CD4-positive, CD25-positive, alpha-beta regulatory T cell (primary cell): Measurements from ENCODE around the gene IGSF3. TPM values are rescaled to one million over a fixed set of nuclear protein-coding genes. Genes with fewer than 3 reads are reported as not detected.

Experiments
- ATAC-seq, 2 donors: fragments of 150-1000 bp; cut with Tn5 transposase; one replicate each; pipeline ENCODE4 v1.10.0; 2021; ENCODE audit warnings: low read depth in 2 of 2, moderate number of reproducible peaks in 2 of 2, moderate library complexity in 1 of 2
- DNase-seq, 3 donors: peaks; one replicate each; pipeline versions ENCODE4 v3.0.0 to v3.0.0-alpha.2; 2012 to 2022; ENCODE audit warnings: mixed read lengths in 1 of 3
- H3K27ac ChIP-seq: one replicate; pipeline ENCODE4 v1.7.0; 2013; ENCODE audit warnings: mild to moderate bottlenecking, low read length; ENCODE audit not compliant: insufficient read depth, poor library complexity, severe bottlenecking
- H3K27me3 ChIP-seq: one replicate; pipeline ENCODE4 v1.7.0; 2013; ENCODE audit warnings: low read length; ENCODE audit not compliant: control insufficient read depth, insufficient read depth
- H3K36me3 ChIP-seq: one replicate; pipeline ENCODE4 v1.7.0; 2013; ENCODE audit warnings: mild to moderate bottlenecking, low read length, moderate library complexity; ENCODE audit not compliant: control insufficient read depth, insufficient read depth
- H3K4me1 ChIP-seq: 2 replicates; pipeline ENCODE4 v1.7.0; 2013; ENCODE audit warnings: mild to moderate bottlenecking, low read length; ENCODE audit not compliant: insufficient read depth, control insufficient read depth, poor library complexity, severe bottlenecking
- H3K4me3 ChIP-seq: one replicate; pipeline ENCODE4 v1.7.0; 2013; ENCODE audit warnings: low read depth, mild to moderate bottlenecking, low read length, moderate library complexity
- H3K9me3 ChIP-seq, 2 experiments: 1 replicate in 1 of 2; 2 replicates in 1 of 2; pipeline ENCODE4 v1.7.0; 2013; ENCODE audit warnings: low read length in 2 of 2, mild to moderate bottlenecking in 1 of 2, moderate library complexity in 1 of 2; ENCODE audit not compliant: control insufficient read depth in 2 of 2
- H3K27ac Mint-ChIP-seq, 3 donors: one replicate each; pipeline ENCODE4 v1.8.0; 2020 to 2022; ENCODE audit warnings: mild to moderate bottlenecking in 3 of 3, mixed read lengths in 3 of 3, moderate library complexity in 2 of 3
- H3K27me3 Mint-ChIP-seq: one replicate; pipeline ENCODE4 v1.8.0; 2022; ENCODE audit warnings: mild to moderate bottlenecking, mixed read lengths
- H3K36me3 Mint-ChIP-seq: one replicate; pipeline ENCODE4 v1.8.0; 2020; ENCODE audit warnings: mixed read lengths
- H3K4me1 Mint-ChIP-seq, 4 donors: one replicate each; pipeline ENCODE4 v1.8.0; 2020 to 2022; ENCODE audit warnings: mixed read lengths in 4 of 4, mild to moderate bottlenecking in 1 of 4
- H3K4me3 Mint-ChIP-seq, 4 donors: one replicate each; pipeline ENCODE4 v1.8.0; 2020 to 2022; ENCODE audit warnings: mild to moderate bottlenecking in 4 of 4, mixed read lengths in 4 of 4, moderate library complexity in 3 of 4
- H3K9me3 Mint-ChIP-seq, 7 donors: one replicate each; pipeline ENCODE4 v1.8.0; 2020 to 2022; ENCODE audit warnings: mixed read lengths in 7 of 7, mild to moderate bottlenecking in 3 of 7, moderate library complexity in 2 of 7
- polyA plus RNA-seq, 4 donors: library from polyadenylated mRNA; unstranded; fragments of 300-500 nt; fragmentation: Illumina TruSeq; gene quantifications; one replicate each; pipeline ENCODE4 v1.2.3, GENCODE V29; 2021
- total RNA-seq: library from RNA; stranded (reverse); gene quantifications from one replicate; pipeline ENCODE4 v1.2.3, GENCODE V29; 2022

IGSF3 gene
- total and polyA plus RNA-seq, 5 donors from 2014 or later, result 0.03 to 0.42 (median 0.21) TPM; not detected in 1

DNA sequence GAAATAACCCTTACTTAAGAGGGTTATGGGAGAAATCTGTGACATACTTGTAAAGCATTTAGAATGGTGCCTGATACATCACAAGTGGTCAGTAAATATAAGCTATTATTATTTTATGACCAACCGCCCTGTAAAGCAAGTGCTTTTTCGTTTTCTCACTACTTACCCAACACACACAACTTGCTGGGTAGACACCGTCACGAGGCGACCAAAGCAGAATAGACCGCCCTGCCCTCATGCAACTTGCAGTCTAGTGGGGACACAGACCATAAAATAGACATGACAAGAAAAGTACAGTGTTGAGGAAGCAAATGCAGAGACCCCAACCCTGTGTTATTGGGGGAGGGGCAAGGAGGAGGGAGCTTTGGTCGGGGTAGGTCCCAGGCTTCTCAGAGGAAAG lies 744 bp upstream of the IGSF3 start:
- DNase-seq (no peak), ATAC-seq (no peak)
- no peak overlapping the region for H3K4me3 ChIP-seq
- H3K4me1 ChIP-seq, result peaks cover 16% of the 10 kb centered on the region
- peaks cover 0 to 3% (median 0%) of the 10 kb centered on the region in 7 donors for H3K9me3 Mint-ChIP-seq
- no peaks in the 10 kb centered on the region for H3K9me3 ChIP-seq
- no peaks in the 10 kb centered on the region for H3K36me3 ChIP-seq
- H3K36me3 Mint-ChIP-seq, result no peaks in the 10 kb centered on the region
- peak overlapping the region; percentile 55 to 93 (median 84) for H3K4me3 Mint-ChIP-seq
- H3K27ac Mint-ChIP-seq, result no peak overlapping the region
- peaks cover 72% of the 10 kb centered on the region for H3K27me3 Mint-ChIP-seq
- peaks cover 0 to 24% (median 10%) of the 10 kb centered on the region in 4 donors for H3K4me1 Mint-ChIP-seq
- peaks cover 20% of the 10 kb centered on the region for H3K27me3 ChIP-seq
- H3K27ac ChIP-seq, result no peak overlapping the region

DNA sequence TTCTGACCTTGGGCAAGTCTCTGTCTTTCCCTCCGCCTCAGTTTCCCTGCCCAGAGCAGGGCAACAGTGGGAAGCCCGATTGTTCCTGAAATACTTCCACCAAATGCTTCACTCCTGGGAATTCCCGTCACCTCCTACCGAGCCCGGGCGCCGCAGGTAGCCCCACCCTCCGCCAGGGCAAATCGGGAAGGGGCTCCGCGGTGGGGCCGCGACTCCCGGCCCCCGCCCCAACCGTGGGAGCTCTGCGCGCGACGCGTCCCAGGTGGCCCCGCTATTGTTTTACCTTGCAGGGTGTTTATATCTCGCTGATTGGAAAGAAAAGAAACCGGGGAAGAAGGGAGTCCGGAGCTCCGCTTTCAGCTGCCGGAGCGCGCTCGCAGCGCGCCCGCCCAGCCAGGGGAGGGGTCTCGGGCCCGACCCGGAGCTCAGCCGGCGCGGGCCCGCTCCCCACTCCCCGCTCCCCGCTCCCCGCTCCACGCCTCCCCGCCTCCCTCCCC lies 407 bp downstream of the IGSF3 start:
- peak overlapping the region in 2 of 3 donors; percentile 34 to 70 for H3K27ac Mint-ChIP-seq
- peaks cover 65% of the 10 kb centered on the region for H3K27me3 Mint-ChIP-seq
- H3K4me3 ChIP-seq, result peak overlapping the region; percentile 68
- H3K27me3 ChIP-seq, result peaks cover 16% of the 10 kb centered on the region
- H3K9me3 ChIP-seq, result no peaks in the 10 kb centered on the region
- DNase-seq (peak in 1 of 3 donors; percentile 9), ATAC-seq (no peak)
- no peaks in the 10 kb centered on the region for H3K36me3 ChIP-seq
- peak overlapping the region; percentile 63 to 86 (median 75) for H3K4me3 Mint-ChIP-seq
- no peak overlapping the region for H3K27ac ChIP-seq
- H3K36me3 Mint-ChIP-seq, result no peaks in the 10 kb centered on the region
- H3K4me1 ChIP-seq, result peaks cover 16% of the 10 kb centered on the region
- H3K9me3 Mint-ChIP-seq, result peaks cover 0 to 3% (median 0%) of the 10 kb centered on the region in 7 donors
- peaks cover 0 to 22% (median 9%) of the 10 kb centered on the region in 4 donors for H3K4me1 Mint-ChIP-seq

GRCh38 chr1:116666187-116667077 lies 1.1 kb downstream of the IGSF3 start:
- Mint-ChIP-seq H3K4me3 (peak overlapping the region; percentile 66 to 86 (median 80)), H3K27ac (peak overlapping the region in 2 of 3 donors; percentile 34 to 70), H3K27me3 (peaks cover 59% of the 10 kb centered on the region), H3K36me3 (no peaks in the 10 kb centered on the region), H3K4me1 (peaks cover 0 to 22% (median 9%) of the 10 kb centered on the region in 4 donors), H3K9me3 (peaks cover 0 to 3% (median 0%) of the 10 kb centered on the region in 7 donors)
- DNase-seq (peak in 1 of 3 donors; percentile 11), ATAC-seq (no peak)
- Histone ChIP-seq H3K27me3 (peaks cover 16% of the 10 kb centered on the region), H3K27ac (no peak overlapping the region), H3K4me1 (peaks cover 16% of the 10 kb centered on the region), H3K4me3 (peak overlapping the region; percentile 68), H3K36me3 (no peaks in the 10 kb centered on the region), H3K9me3 (no peaks in the 10 kb centered on the region)

DNA sequence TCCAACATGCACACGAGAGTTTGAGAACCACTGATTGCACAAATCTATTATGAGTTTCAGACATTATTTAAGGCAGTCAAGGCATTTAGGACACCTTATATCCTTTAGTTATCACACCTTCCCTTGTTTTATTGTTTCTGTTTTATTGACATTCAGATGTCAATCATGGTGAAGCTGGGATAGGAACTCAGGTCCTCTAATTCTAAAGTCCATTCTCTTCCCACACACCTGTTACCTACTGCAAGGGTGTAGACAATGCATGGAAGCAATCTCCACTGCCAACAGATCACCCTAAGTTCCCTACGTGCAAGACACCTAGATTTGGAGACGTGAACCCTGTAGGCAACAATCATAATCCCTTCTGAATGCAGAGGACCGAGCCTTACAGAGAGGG lies 2.6 kb downstream of the IGSF3 start:
- no peak for ATAC-seq
- H3K36me3 Mint-ChIP-seq, result no peaks in the 10 kb centered on the region
- peak overlapping the region in 2 of 4 donors; percentile 37 to 42 for H3K4me3 Mint-ChIP-seq
- H3K27ac ChIP-seq, result no peak overlapping the region
- peaks cover 50% of the 10 kb centered on the region for H3K27me3 Mint-ChIP-seq
- peaks cover 0 to 3% (median 0%) of the 10 kb centered on the region in 7 donors for H3K9me3 Mint-ChIP-seq
- H3K36me3 ChIP-seq, result no peaks in the 10 kb centered on the region
- peaks cover 16% of the 10 kb centered on the region for H3K4me1 ChIP-seq
- H3K9me3 ChIP-seq, result no peaks in the 10 kb centered on the region
- H3K27me3 ChIP-seq, result peaks cover 16% of the 10 kb centered on the region
- H3K4me1 Mint-ChIP-seq, result peaks cover 0 to 18% (median 9%) of the 10 kb centered on the region in 4 donors
- DNase-seq, result no peak
- no peak overlapping the region for H3K4me3 ChIP-seq
- peak overlapping the region in 1 of 3 donors; percentile 57 for H3K27ac Mint-ChIP-seq

DNA sequence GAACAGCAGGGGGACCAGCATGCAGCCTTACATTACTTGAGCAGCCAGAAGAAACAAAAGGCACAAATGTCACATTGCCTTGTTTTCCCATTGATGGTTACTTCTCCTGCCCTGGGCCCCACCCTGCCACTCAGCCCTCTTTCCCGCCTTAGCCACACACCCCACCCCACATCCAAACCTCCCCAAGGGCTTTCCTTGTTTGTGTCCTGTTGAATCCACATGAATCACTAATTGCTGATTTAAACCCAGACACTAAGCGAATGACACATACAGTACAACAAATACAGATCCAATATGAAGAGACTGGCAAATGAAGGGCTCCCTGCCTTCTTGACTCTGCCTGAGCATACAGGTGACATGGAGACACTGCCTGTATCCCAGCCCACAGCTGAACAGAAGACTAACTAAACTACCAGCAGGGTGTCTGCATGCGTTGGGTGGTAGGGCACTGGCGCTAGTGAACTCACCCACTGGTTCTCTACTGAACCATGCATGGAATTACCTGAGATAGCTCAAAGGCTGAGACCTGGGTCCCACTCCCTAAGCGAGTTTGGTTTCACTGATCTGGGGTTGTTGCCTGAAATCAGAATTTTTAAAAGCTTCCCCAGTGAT lies 3.1 kb downstream of the IGSF3 start:
- Histone ChIP-seq H3K4me3 (no peak overlapping the region), H3K27ac (no peak overlapping the region), H3K27me3 (peaks cover 16% of the 10 kb centered on the region), H3K4me1 (peaks cover 16% of the 10 kb centered on the region), H3K9me3 (no peaks in the 10 kb centered on the region), H3K36me3 (no peaks in the 10 kb centered on the region)
- DNase-seq (no peak), ATAC-seq (no peak)
- H3K27ac Mint-ChIP-seq, result peak overlapping the region in 1 of 3 donors; percentile 23
- peaks cover 0 to 3% (median 0%) of the 10 kb centered on the region in 7 donors for H3K9me3 Mint-ChIP-seq
- H3K36me3 Mint-ChIP-seq, result no peaks in the 10 kb centered on the region
- H3K4me3 Mint-ChIP-seq, result peak overlapping the region in 1 of 4 donors; percentile 12
- H3K4me1 Mint-ChIP-seq, result peaks cover 0 to 18% (median 9%) of the 10 kb centered on the region in 4 donors
- peaks cover 45% of the 10 kb centered on the region for H3K27me3 Mint-ChIP-seq

GRCh38 chr1:116663821-116664220 lies 3.7 kb downstream of the IGSF3 start:
- Mint-ChIP-seq H3K4me3 (no peak overlapping the region), H3K36me3 (no peaks in the 10 kb centered on the region), H3K9me3 (peaks cover 0 to 3% (median 0%) of the 10 kb centered on the region in 7 donors), H3K27ac (no peak overlapping the region), H3K27me3 (peaks cover 38% of the 10 kb centered on the region), H3K4me1 (peaks cover 0 to 18% (median 9%) of the 10 kb centered on the region in 4 donors)
- ATAC-seq (no peak), DNase-seq (no peak)
- no peaks in the 10 kb centered on the region for H3K36me3 ChIP-seq
- H3K4me3 ChIP-seq, result no peak overlapping the region
- H3K27ac ChIP-seq, result no peak overlapping the region
- peaks cover 16% of the 10 kb centered on the region for H3K4me1 ChIP-seq
- no peaks in the 10 kb centered on the region for H3K9me3 ChIP-seq
- peaks cover 16% of the 10 kb centered on the region for H3K27me3 ChIP-seq

DNA sequence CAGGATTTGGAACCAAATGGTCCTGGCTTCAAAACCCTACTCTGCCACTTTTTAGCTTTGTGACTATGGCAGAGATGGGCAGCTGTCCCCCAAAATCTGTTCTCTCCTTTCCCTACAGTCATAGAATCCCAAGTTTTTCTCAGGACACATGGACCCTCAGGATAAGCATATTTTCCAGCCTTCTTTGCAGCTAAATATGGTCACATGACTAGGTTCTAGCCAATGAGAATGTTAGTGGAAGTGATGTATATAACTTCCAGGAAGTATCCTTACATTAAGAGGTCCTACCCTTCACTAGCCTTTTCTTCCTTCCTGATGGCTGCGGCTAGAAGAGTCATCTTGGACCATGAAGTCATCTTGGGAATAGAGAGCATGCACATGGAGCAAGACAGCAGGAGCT lies 5.9 kb downstream of the IGSF3 start:
- peaks cover 27% of the 10 kb centered on the region for H3K27me3 Mint-ChIP-seq
- H3K27me3 ChIP-seq, result peaks cover 13% of the 10 kb centered on the region
- peaks cover 5% of the 10 kb centered on the region for H3K4me1 ChIP-seq
- no peak overlapping the region for H3K27ac ChIP-seq
- H3K36me3 ChIP-seq, result no peaks in the 10 kb centered on the region
- ATAC-seq, result no peak
- H3K4me3 Mint-ChIP-seq, result no peak overlapping the region
- H3K27ac Mint-ChIP-seq, result no peak overlapping the region
- DNase-seq, result no peak
- no peaks in the 10 kb centered on the region for H3K36me3 Mint-ChIP-seq
- peaks cover 0 to 10% (median 6%) of the 10 kb centered on the region in 4 donors for H3K4me1 Mint-ChIP-seq
- H3K4me3 ChIP-seq, result no peak overlapping the region
- H3K9me3 ChIP-seq, result no peaks in the 10 kb centered on the region
- peaks cover 0 to 3% (median 0%) of the 10 kb centered on the region in 7 donors for H3K9me3 Mint-ChIP-seq
